Lower leg skin (tissue), 4 donors: ENCODE measurements around the gene FAM149A. TPM values are rescaled to one million over a fixed set of nuclear protein-coding genes. Genes with fewer than 3 reads are reported as not detected.

ENCODE experiments used
- DNase-seq, 2 donors: peaks; one replicate each; pipeline ENCODE4 v3.0.0-alpha.2; 2019; ENCODE audit warnings: low spot score in 2 of 2
- H3K4me3 ChIP-seq: fragments of 200-600 bp; sonication (generic); 2 replicates; pipeline ENCODE4 v1.5.1; 2017; ENCODE audit warnings: mild to moderate bottlenecking, low read depth; ENCODE audit not compliant: poor library complexity, severe bottlenecking
- POLR2A ChIP-seq, 2 donors: fragments of 450-650 bp; IDR thresholded peaks; one replicate each; pipeline ENCODE4 v1.6.1; 2016 to 2017; ENCODE audit warnings: antibody characterized with exemption in 2 of 2, mild to moderate bottlenecking in 1 of 2, moderate library complexity in 1 of 2
- WGBS, 2 donors: methylation state at CpG; one replicate each; pipeline ENCODE4 v1.1.5; 2018; 5-methylcytosine and 5-hydroxymethylcytosine counted together
- intact Hi-C: fragments of 100-400 bp; cut with DNase I; formaldehyde crosslinking; loops from one replicate; pipeline ENCODE4 v1.15.0; 2023; ENCODE audit warnings: low total_unique reads
- total RNA-seq, 4 donors: library from RNA; depleted of rRNA; stranded (reverse); fragments of >200 nt; gene quantifications; one replicate each; pipeline ENCODE4 v1.1.0, GENCODE V29; 2016
- TF ChIP-seq, protein P1 (sequence below), 3 donors: fragments of 450-650 bp; IDR thresholded peaks; one replicate each; pipeline ENCODE4 v1.5.1; 2016; ENCODE audit warnings: antibody characterized with exemption in 3 of 3, mild to moderate bottlenecking in 3 of 3, moderate library complexity in 2 of 3

The FAM149A gene
- total RNA-seq, 4 donors from 2014 or later: 0.59 to 4.7 (median 2.7) TPM

DNA sequence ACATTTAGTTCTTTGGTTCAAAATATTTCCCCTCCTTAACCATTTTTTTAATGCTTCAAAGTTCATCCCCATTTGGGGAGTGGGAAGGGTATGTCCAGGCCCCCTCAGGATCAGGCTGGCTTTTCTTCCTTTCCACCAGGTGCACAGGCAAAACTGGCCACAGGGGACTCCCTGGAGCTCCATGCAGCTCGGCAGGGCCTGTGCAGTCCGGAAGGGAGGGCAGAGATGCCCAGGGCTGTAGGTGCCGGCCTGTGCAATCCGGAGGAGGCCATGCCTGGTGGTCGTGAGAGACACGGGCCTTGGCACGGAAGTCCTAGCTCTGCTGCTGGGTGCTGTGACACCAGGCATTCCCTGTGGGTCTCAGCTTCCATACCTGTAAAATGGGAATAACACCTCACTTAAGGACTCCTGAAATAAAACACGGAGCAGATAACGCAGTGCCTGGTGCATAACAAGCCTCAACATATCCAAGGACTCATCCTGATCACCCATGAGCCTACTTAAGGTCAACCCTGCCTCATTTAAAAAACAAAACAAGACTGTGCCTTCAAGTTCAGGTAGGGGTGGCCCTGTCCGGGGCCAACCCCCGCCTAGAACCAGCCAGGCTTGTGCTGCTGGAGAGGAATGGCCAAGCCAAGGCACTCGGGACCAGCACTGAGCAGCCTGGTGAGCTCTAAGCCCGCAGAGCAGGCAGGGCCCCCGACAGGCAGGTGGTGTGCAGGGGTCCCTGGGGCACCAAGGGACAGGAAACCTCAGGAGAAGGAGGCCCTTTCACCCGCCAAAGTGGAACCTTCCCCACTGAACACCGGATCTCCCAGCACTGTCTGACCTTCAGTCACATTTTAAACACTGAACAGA lies 65.7 kb downstream of the FAM149A start:
- intact Hi-C loops: no loop called here
- no peak overlapping the region for H3K4me3 ChIP-seq
- TF ChIP-seq POLR2A (IDR thresholded peaks at IDR 0.05): no peak
- TF ChIP-seq, protein P1, sequence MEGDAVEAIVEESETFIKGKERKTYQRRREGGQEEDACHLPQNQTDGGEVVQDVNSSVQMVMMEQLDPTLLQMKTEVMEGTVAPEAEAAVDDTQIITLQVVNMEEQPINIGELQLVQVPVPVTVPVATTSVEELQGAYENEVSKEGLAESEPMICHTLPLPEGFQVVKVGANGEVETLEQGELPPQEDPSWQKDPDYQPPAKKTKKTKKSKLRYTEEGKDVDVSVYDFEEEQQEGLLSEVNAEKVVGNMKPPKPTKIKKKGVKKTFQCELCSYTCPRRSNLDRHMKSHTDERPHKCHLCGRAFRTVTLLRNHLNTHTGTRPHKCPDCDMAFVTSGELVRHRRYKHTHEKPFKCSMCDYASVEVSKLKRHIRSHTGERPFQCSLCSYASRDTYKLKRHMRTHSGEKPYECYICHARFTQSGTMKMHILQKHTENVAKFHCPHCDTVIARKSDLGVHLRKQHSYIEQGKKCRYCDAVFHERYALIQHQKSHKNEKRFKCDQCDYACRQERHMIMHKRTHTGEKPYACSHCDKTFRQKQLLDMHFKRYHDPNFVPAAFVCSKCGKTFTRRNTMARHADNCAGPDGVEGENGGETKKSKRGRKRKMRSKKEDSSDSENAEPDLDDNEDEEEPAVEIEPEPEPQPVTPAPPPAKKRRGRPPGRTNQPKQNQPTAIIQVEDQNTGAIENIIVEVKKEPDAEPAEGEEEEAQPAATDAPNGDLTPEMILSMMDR (IDR thresholded peaks at IDR 0.05): no peak
- DNase-seq: no peak
- WGBS, 2 donors: 90 to 92% methylated on average over 14 to 16 of the region's 16 CpGs

DNA sequence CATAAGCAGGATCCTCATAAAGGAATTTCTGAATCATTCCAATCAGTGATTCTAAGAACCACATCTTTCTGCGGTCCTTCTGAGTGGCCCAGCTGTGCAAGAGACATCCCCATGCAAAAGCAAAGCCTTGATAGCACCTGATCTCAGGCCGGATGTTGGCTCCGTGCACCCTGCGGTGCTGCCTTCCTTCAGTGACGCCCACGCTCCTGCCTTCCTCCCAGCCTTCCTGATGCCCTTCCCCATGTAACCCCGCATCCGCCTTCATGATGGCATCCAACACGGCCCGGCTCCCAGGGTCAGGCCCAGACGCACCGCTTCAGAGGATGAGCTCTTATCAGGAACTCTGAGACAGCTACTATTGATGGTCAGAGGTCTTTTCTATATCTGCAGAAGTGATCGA lies 66.5 kb downstream of the FAM149A start:
- H3K4me3 ChIP-seq: no peak overlapping the region
- WGBS, 2 donors: 88 to 89% methylated on average over 13 of the region's 13 CpGs
- no peak for DNase-seq
- intact Hi-C loops: no loop called here
- TF ChIP-seq, protein P1 (IDR thresholded peaks at IDR 0.05): no peak
- no peak for TF ChIP-seq POLR2A (IDR thresholded peaks at IDR 0.05)

DNA sequence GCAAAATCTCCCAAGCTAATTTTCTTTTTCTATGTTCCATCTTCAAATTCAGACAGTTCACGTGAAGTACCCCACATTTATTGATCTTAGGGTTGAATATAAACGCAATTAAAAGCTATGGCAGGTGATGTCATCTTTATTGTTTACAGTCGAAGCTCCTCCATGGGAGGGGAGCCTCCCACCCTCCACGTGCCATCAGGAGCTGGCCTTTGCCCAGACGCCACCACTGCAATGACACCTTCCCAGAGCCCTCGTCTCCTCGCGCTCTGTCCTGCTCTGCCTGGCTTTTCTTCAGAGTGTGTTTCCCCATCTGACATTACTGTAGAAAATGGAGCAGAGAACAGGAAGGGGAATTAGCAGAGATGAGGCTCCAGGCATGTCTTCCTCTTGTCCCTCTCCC lies 68.0 kb downstream of the FAM149A start:
- intact Hi-C loops: no loop called here
- 79% methylated on average over 8 of the region's 8 CpGs; no CpG with 5 or more reads in 1 of the 2 donors for WGBS, 2 donors
- no peak for TF ChIP-seq POLR2A (IDR thresholded peaks at IDR 0.05)
- TF ChIP-seq, protein P1 (IDR thresholded peaks at IDR 0.05): no peak
- H3K4me3 ChIP-seq: no peak overlapping the region
- no peak for DNase-seq

DNA sequence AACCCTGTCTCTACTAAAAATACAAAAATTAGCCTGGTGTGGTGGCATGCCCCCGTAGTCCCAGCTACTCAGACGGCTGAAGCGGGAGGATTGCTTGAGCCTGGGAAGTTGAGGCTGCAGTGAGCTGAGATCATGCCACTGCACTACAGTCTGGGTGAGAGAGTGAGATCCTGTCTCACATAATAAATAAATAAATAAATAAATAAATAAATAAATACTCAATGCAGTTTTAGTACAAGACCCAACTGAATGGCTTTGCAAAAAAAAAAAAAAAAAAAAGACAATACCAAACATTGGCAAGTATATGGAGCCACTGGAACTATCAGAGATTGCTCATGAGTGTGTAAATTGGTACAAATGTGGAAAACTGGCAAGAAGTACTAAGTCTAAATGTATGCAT lies 83.6 kb downstream of the FAM149A start:
- no peak for TF ChIP-seq POLR2A (IDR thresholded peaks at IDR 0.05)
- TF ChIP-seq, protein P1 (IDR thresholded peaks at IDR 0.05): no peak
- WGBS, 2 donors: 65 to 86% methylated on average over 3 of the region's 3 CpGs
- DNase-seq: no peak
- no peak overlapping the region for H3K4me3 ChIP-seq
- intact Hi-C loops: no loop called here

DNA sequence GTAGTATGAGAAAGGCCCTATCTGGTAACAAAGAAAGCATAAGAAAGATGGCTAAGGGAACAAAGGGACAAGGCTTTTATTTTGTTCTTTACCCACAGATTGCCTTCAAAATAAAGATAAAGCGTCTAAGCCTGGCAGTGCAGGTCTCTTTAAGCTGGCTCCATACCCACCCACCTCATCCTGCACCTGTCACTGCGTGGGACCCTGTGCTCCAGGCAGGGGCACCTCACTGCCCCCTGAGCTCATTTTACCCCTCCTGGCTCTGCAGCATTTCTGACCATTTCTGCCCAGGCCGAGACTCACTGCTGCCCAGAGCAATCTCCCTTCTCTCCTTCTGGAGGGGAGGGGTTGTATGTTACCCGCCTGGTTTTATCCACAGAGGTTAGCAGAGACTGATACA lies 85.2 kb downstream of the FAM149A start:
- no peak overlapping the region for H3K4me3 ChIP-seq
- WGBS, 2 donors: 75 to 88% methylated on average over 4 of the region's 4 CpGs
- no peak for DNase-seq
- intact Hi-C loops: no loop called here
- no peak for TF ChIP-seq POLR2A (IDR thresholded peaks at IDR 0.05)
- TF ChIP-seq, protein P1 (IDR thresholded peaks at IDR 0.05): no peak
